A549 treated with GW870086 at 1 μM for 4 hours (cell line): ENCODE measurements around the gene SNAI1. TPM values are rescaled to one million over a fixed set of nuclear protein-coding genes. Genes with fewer than 3 reads are reported as not detected.

Experiments used
- total RNA-seq: library from RNA; stranded (reverse); fragments of 200-300 nt; extraction: Qiagen RNA extraction; gene quantifications from 5 replicates; pipeline ENCODE4 v1.2.3, GENCODE V29; 2022; ENCODE audit warnings: low read depth

The SNAI1 gene
- total RNA-seq, result 9.0 to 15.2 TPM (median 13.5 TPM) in 5 replicates

DNA sequence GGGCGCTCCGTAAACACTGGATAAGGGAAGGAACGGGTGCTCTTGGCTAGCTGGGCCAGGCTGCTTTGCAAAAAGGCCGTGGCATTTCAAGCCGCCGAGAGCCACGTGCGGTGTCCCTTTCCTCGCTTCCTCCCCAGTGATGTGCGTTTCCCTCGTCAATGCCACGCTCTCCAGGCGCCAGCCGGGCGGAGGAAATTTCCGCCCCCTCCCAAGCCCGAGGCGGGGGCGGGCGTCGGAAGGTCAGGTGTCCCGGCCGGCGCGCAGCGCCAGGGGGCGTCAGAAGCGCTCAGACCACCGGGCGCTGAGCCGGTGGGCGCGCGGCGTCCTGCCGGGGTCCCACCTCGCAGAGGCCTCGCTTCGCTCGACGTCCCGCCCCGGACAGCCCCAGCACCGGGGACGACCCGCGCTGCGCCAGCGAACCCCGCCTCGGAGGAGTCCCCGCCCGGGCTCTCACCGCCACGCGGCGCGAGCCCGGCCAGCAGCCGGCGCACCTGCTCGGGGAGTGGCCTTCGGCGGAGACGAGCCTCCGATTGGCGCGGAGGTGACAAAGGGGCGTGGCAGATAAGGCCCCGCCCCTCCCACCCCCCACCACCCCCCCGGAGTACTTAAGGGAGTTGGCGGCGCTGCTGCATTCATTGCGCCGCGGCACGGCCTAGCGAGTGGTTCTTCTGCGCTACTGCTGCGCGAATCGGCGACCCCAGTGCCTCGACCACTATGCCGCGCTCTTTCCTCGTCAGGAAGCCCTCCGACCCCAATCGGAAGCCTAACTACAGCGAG lies at the start of gene SNAI1:
TSS of gene SNAI1 (plus strand) at position 635 of the 777 bp plus-strand sequence. CDS start at position 715, 80 bp downstream.

DNA sequence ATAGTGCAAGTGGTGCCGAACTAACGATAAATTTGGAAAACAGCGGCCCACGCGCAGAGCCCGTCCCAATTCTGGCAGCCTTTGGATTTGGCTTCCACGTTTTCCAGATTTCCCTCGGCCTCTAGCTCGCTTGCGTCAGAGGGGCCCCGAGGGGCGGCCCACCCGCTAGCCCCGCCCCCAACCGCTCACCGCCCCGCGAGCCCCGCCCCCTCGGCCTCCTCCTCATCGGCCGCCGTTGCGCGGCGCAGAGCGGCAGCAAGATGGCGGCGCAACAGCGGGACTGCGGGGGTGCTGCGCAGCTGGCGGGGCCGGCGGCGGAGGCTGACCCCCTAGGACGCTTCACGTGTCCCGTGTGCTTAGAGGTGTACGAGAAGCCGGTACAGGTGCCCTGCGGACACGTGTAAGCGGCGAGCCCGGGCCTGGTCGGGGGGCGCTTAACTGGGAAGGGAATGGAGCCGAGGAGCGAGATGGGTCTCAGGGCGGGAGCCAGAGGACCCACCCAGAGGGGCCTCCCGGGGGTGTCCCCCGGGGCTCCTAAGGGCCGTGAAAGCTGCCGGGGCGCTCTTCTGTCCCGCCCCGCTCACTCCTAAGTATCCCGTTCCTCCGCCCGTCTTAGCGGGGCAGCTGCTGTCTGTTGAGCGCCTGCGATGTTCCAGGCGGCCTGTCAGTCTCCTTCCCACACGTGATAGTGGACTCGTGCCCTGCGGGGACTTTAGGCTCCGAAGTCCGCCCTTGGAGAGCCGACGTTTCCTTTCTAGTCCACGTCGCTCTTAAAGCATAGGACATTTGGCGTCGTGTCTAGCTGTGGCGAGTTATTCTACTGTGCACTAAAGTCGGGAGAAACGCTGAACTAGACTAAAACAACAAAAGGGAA lies 46.4 kb upstream of the SNAI1 start, which contains the start of gene RNF114:
TSS of gene RNF114 (plus strand) at position 245 of the 874 bp plus-strand sequence. CDS start at position 261, 16 bp downstream.

Other genes with a start within 250 kb of the SNAI1 start
- 6.5 to 9.3 TPM (median 9.3 TPM) in 5 replicates for gene SLC9A8, start 170.2 kb upstream of the SNAI1 start, total RNA-seq
- gene SPATA2, start 67.5 kb upstream of the SNAI1 start, total RNA-seq, result 6.9 to 9.0 TPM (median 8.4 TPM) in 5 replicates
- gene RNF114, start 46.6 kb upstream of the SNAI1 start, total RNA-seq, result 58.0 to 64.0 TPM (median 61.2 TPM) in 5 replicates
- 105 to 127 TPM (median 110 TPM) in 5 replicates for gene UBE2V1, start 130.2 kb downstream of the SNAI1 start, total RNA-seq
- 37.2 to 50.6 TPM (median 46.3 TPM) in 5 replicates for gene PEDS1, start 170.7 kb downstream of the SNAI1 start, total RNA-seq
- 166 to 272 TPM (median 257 TPM) in 5 replicates for gene CEBPB, start 207.8 kb downstream of the SNAI1 start, total RNA-seq